Posterior cingulate gyrus (tissue), 11 donors: ENCODE measurements around the gene LHFPL2.

Experiments used
- DNase-seq, 10 donors: peaks; one replicate each; pipeline versions ENCODE4 v3.0.0 to v3.0.0-alpha.2; 2020 to 2021; ENCODE audit warnings: mixed read lengths in 3 of 10
- intact Hi-C: fragments of 100-400 bp; cut with DNase I; formaldehyde crosslinking; loops from one replicate; pipeline ENCODE4 v1.15.1; 2023

Gene LHFPL2

DNA sequence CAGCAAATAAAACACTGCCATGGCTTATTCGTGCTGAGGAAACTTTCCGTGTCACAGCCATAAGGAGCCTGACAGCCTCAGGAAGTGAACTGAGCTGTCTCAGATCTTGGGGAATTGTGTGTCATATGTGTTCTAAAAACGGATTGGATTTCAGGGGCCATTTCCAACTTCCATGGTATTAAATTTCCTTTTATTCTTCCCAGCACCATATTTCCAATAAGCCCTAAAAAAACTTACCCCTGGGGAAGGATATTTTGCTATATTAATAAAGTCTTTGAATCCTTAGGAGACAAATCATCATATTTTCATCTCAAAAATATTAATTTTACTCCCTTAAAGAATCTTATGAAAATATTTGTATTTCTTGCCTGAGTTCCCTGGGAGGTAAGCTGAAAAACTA, 93.9 kb downstream of the LHFPL2 start:
- intact Hi-C loops: no loop called here
- no peak for DNase-seq

DNA sequence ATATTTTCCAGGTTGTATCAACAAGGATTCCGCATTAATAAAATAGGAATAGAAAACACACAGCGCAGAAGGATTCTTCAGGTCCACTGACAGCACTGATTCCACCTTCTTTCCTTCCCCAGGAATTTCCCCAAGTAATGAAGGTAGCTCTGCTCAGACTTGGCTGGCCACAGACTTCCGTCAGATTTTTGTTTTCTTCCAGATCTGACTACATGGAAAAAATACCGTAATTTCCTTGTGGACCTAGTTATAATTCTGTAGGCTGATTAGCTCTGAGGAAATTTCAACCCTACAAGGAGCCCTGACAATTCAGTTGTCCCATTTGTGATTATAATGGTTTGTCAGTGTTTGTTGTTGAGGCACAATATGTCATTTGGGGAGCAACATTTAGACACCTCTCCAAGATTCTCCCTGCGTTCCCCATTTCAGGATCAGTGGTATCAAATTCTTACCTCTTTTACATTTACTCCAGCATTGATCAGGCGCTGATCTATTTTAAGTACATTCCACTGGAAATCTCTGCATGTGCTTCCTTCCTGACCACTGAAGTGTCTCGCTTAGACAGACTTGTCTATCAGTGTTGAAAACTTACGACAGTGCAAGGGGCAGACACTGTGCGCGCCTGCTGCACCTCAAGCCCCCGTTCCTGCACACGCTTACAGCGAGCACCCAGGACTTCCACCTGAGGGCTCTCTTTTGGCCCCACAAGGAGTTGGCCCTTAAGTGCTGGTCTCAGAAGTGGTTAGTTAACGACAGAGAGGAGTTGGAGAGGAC, 94.8 kb downstream of the LHFPL2 start:
- intact Hi-C loops: no loop called here
- DNase-seq: no peak

DNA sequence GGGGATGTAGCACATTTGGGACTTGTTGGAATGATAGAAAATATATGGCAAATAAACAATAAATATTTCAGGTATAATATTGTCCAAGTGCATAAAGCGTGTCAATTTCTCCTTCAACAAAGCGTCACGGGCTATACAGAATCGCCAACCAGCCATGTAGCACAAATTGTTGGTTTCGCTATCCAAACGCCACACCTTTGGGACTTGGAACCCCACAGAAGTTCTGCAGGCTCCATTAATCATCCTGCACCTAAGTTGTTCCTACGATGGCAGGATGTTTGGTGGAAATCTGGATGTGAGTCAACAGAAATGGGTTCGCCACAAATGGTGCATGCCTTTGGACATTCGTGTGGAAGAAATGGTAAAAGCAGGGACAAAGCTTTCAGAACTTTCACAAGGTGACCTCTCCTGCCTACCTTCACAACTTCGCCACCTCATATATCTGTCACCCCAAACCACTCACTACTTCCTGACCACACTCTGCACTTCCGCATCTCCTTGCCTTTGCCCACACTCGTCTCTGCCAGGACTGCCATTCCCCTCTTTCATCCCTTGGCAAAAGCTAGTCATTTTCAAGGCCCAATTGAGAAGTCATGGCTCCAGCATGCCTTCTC, 95.7 kb downstream of the LHFPL2 start:
- no peak for DNase-seq
- intact Hi-C loops: no loop called here

DNA sequence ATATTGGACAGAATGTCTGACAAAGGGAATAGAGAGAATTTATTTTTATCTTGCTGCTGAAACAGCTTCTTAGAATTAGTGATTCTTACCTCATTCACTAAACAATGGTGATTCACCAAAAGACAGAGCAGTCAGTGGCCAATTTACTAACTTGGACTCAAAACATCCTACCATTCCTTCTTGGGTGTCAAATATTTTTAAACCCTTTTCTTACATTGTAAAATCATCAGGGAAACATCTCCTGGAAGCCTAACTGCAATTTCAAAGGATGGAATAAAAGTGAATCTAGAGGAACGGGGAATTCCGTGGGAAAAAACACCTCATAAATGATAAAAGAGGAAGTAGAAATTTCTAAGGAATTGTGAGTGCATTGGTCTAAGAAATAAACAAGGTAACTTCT, 97.7 kb downstream of the LHFPL2 start:
- intact Hi-C loops: no loop called here
- no peak for DNase-seq

DNA sequence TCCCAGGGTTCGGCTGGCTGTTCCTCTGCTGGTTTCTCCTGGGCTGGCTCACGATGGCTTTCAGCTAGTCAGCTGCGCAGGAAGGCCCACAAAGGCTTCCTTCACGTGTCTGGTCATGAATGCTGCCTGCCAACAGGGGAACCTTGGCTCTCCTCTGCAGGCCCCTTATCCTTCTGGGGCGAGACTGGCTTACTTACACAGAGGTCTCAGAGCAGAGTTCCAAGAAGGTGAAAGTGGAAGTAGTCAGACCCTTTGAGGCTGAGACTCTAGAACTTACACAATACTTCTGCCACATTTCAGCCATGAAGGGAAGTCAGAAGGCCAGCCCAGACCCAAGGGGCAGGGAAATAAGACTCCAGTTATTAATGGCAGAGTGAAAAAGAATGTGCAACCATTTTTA, 99.5 kb downstream of the LHFPL2 start:
- intact Hi-C loops: loop anchor here (10.0 kb wide), 1 partner anchor 96 kb away; the partner anchor contains the start of gene LHFPL2
- DNase-seq: peak in 3 of 10 donors; percentile 28 to 86 (median 34)

DNA sequence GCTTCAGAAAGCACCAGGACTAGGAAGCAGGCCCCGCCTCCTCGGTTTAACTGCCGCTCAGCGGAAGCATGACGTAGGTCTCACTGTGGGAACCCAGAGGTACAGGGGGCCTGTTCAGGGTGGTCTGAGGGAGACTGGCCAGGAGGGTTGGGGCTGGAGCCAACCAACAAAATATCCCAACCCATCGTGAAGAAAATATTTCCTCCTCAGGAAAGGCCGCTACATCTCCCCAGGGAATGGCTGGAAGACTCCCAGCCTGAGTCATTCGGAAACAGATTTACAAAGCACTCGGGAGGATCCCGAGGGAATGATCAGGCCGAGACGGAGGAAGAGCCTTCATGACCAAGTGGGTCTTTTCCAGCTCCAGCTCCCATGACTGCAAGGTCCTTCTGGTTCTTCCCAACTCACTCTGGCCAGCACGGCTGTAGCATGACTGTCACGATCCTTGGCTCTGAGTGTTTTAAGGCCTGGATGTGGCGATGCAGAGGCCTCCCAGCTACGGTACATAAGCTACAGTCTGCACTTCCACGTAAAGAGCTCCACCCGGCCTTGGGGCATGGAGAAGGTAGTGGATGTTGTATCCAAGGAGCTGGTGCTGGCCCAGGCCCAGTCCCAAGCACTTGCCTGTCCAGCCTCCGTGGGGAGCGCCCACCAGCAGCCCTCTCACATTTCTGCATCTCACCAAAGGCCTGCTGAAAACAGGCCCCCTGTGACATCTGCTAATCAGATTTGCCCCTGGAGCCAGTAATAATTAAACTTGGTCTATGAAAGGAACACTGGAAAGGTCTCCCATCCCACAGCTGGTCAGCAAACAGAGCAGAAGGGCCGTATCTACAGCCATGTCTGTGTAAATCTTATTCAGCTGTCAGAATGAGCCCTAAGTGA, 100.6 kb downstream of the LHFPL2 start:
- DNase-seq: no peak
- intact Hi-C loops: loop anchor here (10.0 kb wide), 1 partner anchor 97 kb away; the partner anchor contains the start of gene LHFPL2

DNA sequence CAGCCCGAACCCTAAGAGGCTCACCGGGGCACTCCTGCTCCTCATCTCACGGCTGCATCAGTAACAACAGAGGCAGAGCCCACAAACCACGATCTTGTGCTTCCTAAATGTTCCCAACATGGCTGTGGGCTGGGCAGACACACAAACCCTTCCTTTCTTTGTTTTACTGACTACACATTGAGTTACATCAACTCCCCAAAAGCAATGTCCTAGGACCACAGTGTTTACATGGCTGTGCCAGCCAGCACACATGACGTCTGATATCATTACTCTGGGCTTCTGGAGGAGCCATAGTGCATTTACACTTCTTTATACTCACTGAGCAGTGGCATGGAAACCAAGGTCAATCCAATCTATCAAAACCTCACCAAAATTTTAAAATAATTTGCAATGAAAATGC, 101.4 kb downstream of the LHFPL2 start:
- intact Hi-C loops: loop anchor here (10.0 kb wide), 1 partner anchor 98 kb away; the partner anchor contains the start of gene LHFPL2
- DNase-seq: no peak

DNA sequence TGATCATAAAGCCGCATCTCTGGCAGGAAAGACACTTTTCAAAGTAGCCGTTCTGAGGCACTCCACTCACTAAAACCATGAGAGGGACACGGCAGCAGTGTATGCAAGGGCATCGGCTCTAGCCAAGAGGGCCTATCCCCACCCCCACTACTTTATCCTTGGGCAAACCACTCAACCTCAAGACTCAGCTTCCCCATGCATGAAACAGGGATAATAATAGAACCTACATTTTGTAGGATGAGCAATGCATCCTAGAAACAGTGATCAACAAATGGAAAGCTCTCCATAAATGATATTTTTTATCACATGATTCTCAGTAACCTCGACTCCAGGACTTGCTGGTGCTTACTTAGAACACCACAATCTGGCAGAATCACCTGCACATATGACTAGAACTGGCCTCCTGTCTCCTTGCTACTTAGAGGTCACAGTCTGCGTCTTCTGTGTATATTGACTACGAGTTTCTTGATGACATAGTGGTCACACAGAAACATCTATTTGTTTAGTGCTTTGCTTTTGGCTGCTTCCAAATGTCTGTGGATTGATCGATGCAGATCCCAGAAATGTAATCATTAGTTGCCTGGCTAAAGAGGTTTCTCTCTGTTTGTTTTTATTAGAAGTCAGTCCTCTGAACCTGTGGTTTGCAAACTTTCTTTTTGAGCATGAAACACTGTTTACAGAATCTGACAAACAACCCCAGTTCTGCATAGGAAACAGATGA, 102.1 kb downstream of the LHFPL2 start:
- intact Hi-C loops: loop anchor here (10.0 kb wide), 1 partner anchor 98 kb away; the partner anchor contains the start of gene LHFPL2
- DNase-seq: no peak

DNA sequence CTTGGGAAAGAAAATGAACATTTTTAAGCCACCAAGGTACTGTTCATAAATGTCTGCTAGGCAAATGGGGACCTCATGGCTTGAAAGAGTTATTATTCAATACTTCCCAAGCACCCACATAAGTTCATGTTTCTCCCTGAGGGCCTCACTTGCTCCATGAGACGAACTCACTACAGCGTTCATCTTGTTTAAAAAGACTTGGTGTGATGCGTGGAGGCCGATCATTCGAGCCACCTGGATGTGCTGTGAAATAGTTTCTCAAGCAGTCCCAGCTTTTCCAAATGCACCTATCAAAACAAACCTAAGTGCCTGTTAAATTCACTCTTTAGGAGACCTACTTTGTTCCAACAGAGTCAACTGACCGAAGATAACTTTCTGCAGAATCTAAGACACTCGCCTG, 103.2 kb downstream of the LHFPL2 start:
- intact Hi-C loops: loop anchor here (10.0 kb wide), 1 partner anchor 99 kb away; the partner anchor contains the start of gene LHFPL2
- DNase-seq: no peak

DNA sequence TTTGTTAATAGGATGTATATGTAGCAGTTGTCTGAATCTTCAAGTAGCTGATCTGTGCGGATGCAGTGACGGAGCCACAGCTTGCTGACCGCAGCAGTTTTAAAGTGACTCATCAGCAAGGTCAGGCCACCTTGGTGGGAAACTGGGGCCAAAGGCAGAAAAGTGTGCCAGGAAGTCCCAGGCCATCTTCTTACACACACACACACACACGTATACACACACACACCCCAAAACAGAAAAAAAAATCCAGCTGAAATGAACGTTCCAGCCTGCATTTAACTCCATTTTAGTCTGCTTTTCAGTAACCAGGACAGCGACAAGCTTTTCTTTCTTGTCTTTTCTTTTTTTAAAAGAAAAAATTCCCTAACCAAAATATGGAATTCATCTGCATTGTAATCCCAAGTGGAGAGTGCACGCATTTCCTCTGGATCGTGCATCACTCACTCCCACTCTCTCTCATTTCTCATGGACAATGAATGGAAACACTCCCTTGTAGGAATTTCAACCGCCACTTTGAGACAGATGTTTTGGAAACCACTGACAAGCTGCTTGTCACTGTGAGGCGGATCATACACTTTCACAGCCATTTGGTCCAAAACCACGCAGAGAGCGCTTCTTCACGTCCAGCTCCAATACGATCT, 103.9 kb downstream of the LHFPL2 start:
- no peak for DNase-seq
- intact Hi-C loops: loop anchor here (10.0 kb wide), 1 partner anchor 100 kb away; the partner anchor contains the start of gene LHFPL2

DNA sequence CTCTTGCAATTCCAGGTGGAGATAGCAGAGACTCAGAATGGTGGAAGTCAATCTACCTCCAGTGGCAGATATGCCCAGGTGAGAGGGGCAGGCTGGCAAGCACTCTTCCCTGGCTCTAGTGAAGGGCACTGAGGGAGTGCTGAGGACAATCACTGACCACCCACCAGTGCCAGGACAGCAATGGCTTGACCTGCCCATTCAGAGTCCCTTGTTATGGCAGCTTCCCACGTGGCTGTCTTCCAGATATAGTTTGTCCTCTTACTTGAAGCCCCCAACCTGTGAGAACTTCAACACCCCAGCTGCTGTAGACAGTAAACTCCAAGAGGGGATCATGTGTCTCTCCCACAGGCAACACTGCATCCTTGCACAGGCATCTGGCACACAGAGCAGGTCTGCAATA, 104.7 kb downstream of the LHFPL2 start:
- DNase-seq: no peak
- intact Hi-C loops: loop anchor here (10.0 kb wide), 1 partner anchor 101 kb away; the partner anchor contains the start of gene LHFPL2

DNA sequence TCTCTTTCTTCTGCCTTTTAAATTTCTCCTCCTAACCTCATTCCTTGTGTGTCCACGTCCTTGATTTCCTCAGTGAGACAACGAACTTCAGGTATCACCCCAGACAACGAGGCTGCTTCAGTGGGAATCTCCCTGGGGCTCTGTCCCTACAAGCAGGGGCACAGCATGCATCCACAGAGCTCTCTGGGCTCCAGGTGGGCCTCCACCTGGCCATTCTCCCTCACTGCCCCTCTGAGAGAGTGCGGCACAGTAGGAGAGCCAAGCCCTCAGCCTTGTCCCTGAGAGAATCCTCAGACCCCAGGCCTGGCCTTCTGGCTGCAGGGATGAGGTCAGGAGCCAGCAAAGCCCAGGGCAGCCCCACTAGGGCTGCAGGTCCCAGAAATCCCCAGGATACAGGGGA, 105.3 kb downstream of the LHFPL2 start:
- intact Hi-C loops: loop anchor here (10.0 kb wide), 1 partner anchor 102 kb away; the partner anchor contains the start of gene LHFPL2
- DNase-seq: no peak

DNA sequence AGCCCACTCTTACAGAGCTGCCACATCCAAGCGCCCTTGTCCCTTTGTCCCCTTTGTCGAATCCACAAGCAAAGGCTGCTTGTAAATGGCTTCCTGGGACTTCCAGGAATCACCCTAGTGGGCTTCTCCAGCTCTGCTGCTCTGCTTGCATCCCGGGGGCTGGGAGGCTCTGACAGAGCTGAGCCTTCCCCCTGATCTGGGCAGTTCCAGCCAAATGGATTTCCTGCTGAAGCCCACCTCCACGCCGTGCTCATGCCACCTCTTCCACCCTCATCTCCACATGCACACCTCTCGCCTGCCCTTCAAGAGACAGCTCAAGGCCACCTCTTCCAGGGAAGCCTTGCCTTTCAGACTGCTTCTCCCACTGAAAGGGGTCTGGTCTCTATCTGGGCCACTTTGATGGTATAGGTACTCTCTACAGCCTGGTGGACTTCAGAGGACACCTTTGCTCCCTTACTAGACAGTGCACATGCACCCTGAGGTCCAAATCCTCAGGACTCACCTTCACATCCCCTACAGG, 106.2 kb downstream of the LHFPL2 start:
- no peak for DNase-seq
- intact Hi-C loops: loop anchor here (10.0 kb wide), 1 partner anchor 102 kb away; the partner anchor contains the start of gene LHFPL2

DNA sequence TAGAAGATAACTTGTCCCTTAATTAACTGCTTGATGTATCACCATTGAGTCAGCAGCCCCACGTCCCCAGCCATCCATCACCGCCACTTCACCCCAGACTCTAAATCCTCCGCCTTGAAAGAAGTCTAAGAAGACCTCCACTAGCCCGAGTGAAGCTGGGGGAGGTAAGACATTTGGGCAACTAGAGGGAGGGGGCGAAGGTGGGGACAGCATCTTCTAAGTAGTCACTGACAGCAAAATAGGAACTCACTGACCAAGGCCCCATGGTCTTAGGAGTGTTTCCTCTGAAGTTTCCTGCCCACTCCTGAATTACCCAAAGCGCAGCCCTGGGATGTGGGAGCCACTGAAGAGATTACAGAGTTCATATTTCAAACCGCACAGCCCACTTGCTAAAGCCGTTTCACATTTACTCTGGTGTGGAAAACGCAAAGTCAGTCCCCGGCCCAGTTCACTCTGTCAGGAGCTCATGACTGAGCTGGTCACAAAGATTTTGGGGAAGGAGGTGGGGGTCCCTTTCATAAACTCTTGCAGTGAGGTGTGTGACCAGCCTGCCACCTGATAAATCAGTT, 107.4 kb downstream of the LHFPL2 start:
- intact Hi-C loops: loop anchor here (10.0 kb wide), 1 partner anchor 104 kb away; the partner anchor contains the start of gene LHFPL2
- DNase-seq: no peak

DNA sequence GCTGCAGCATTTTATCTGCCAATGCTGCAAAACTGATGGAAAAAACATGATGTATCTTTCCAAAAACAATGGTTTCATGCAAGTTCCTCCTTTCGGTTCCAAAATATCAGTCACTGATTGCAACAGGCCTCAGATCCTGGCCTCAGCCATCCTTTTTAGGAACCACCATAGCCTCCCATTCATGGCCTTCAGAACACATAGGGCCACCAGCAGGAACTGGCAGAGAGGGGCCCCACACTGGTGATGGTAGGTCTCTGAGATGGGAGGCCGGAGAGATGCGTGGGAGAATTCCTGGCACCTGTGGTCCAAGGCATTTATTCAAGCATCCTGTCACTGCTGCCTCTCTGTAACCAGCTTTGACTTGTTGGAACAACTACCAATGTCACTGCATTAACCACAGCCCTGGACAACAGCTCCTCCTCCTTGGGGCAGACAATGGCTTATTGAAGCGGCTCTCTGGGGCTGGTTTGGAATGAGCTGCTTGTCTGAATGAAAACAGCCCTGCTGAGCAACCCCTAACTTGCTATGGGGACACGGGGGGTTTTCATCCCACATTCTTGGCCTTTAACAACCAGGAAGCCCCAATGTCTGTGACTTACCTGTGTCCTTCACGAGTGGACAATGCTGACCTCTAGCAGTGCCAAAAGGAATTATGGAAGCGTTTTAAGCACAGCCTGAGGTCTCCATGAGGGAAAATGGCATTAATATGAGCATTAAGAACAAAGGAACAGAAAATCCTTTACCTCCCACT, 108.1 kb downstream of the LHFPL2 start:
- DNase-seq: peak in 5 of 10 donors; percentile 31 to 87 (median 50)
- intact Hi-C loops: loop anchor here (10.0 kb wide), 1 partner anchor 104 kb away; the partner anchor contains the start of gene LHFPL2

DNA sequence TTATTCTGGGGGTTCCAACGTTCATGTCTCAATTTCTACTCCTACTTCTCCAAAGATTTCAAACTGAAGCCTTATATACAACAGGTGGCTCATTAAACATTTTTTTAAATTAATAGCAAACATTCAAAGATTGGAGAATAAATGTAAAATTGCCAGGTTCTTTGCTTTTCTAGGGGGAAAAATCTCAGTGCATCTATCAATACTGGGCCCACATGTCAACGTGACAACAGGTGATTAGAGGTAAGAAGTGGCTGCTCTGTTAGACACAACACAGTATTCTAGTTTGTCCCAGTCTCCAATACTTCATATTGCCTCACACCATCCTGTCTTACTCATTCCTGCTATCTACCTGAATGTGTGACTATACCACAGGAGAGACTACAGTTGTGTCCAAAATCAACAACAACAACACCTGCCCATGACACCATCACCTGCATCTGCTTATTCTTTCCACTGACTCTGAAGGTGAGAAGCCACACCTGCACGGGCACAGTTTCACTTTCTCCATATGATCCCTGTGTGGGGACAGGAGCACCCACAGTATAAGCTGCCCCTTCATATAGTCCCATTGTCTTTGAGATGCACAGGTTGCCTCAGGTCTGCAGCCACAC, 110.2 kb downstream of the LHFPL2 start:
- intact Hi-C loops: loop anchor here (10.0 kb wide), 1 partner anchor 74 kb away; no protein-coding TSS in a partner anchor
- DNase-seq: no peak

DNA sequence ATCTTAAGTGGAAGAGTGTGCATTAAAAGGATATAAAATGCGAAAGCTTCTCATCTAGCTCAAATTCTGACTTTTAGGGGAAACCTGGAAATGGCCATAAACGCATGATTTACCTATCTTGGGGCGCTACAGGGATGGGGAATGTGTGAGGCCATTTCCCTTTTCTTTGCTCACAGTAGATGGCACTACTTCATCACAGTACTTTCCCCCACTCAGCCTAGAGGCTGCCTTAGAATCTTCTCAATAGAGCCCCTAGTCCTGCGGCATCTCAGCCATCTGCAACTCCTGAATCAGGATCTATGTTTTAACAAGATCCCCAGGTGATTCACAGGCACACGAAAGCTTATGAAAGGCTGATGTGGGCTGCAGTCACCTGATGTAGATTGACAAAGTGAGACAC, 110.8 kb downstream of the LHFPL2 start:
- DNase-seq: peak in 3 of 10 donors; percentile 31 to 84 (median 34)
- intact Hi-C loops: loop anchor here (2.0 to 10.0 kb wide), 2 partner anchors 73 to 427 kb away; no protein-coding TSS in a partner anchor
